ENCODE results near the gene SLC6A6. TPM values are rescaled to one million over a fixed set of nuclear protein-coding genes. Genes with fewer than 3 reads are reported as not detected.

The SLC6A6 gene
- polyA plus RNA-seq, 1 donor (not counting 4 experiments of a cell fraction or from before 2014, with no cell fraction given), result 8.3 TPM

GRCh38 chr3:14524311-14524711, 121.9 kb downstream of the SLC6A6 start:
- Histone ChIP-seq H3K4me3 (ENCODE audit: control insufficient read depth in 2 of 3, extremely low read depth in 1 of 3, insufficient read depth in 2 of 3, low read depth in 1 of 3, low read length in 3 of 3) (no peak overlapping the region), H3K27ac (ENCODE audit: control insufficient read depth, insufficient read depth, low read length) (no peak overlapping the region), H3K4me2 (ENCODE audit: control insufficient read depth, extremely low read depth, insufficient read depth, low read depth, low read length) (no peak overlapping the region), H3K36me3 (ENCODE audit: control insufficient read depth in 2 of 2, extremely low read depth in 1 of 2, insufficient read depth in 2 of 2, low read length in 2 of 2) (no peaks in the 10 kb centered on the region), H3K4me1 (ENCODE audit: control insufficient read depth, extremely low read depth, insufficient read depth, low read length) (peaks cover 10% of the 10 kb centered on the region), H3K9me1 (ENCODE audit: control insufficient read depth, extremely low read depth, insufficient read depth, low read length) (no peaks in the 10 kb centered on the region), H4K20me1 (ENCODE audit: control insufficient read depth, extremely low read depth, insufficient read depth, low read length) (peaks cover 4% of the 10 kb centered on the region), H3K9ac (ENCODE audit: control insufficient read depth, extremely low read depth, insufficient read depth, low read length) (no peak overlapping the region), H2AFZ (ENCODE audit: control insufficient read depth, low read length) (no peak overlapping the region), H3K27me3 (ENCODE audit: control insufficient read depth, extremely low read depth, insufficient read depth, low read length) (peaks cover 4% of the 10 kb centered on the region), H3K79me2 (ENCODE audit: control insufficient read depth, insufficient read depth, low read length) (no peaks in the 10 kb centered on the region), H3K9me3 (ENCODE audit: control insufficient read depth, low read depth, low read length) (no peaks in the 10 kb centered on the region)
- TF ChIP-seq CTCF (optimal IDR thresholded peaks at IDR 0.05 in 1 of 3, IDR thresholded peaks at IDR 0.05 in 1 of 3, conservative IDR thresholded peaks at IDR 0.05 in 1 of 3; ENCODE audit: extremely low read depth in 1 of 3, insufficient read depth in 2 of 3, low read length in 3 of 3) (no peak), EZH2 (IDR thresholded peaks at IDR 0.05; ENCODE audit: low read length) (no peak)
- dilution Hi-C loops (cut with MboI; ENCODE audit: extremely low pct_ligation_motif_present, low sequenced_read_pairs), result no loop called here
- DNase-seq (ENCODE audit: low read depth, low spot score), result no peak
- no peak for FAIRE-seq

- Histone ChIP-seq H3K4me1 (ENCODE audit: control insufficient read depth, extremely low read depth, insufficient read depth, low read length) (peaks cover 10% of the 10 kb centered on the region), H3K4me2 (ENCODE audit: control insufficient read depth, extremely low read depth, insufficient read depth, low read depth, low read length) (no peak overlapping the region), H3K4me3 (ENCODE audit: control insufficient read depth in 2 of 3, extremely low read depth in 1 of 3, insufficient read depth in 2 of 3, low read depth in 1 of 3, low read length in 3 of 3) (no peak overlapping the region), H3K9ac (ENCODE audit: control insufficient read depth, extremely low read depth, insufficient read depth, low read length) (no peak overlapping the region), H2AFZ (ENCODE audit: control insufficient read depth, low read length) (no peak overlapping the region), H3K27ac (ENCODE audit: control insufficient read depth, insufficient read depth, low read length) (no peak overlapping the region), H4K20me1 (ENCODE audit: control insufficient read depth, extremely low read depth, insufficient read depth, low read length) (peaks cover 4% of the 10 kb centered on the region), H3K9me3 (ENCODE audit: control insufficient read depth, low read depth, low read length) (no peaks in the 10 kb centered on the region), H3K27me3 (ENCODE audit: control insufficient read depth, extremely low read depth, insufficient read depth, low read length) (peaks cover 4% of the 10 kb centered on the region), H3K79me2 (ENCODE audit: control insufficient read depth, insufficient read depth, low read length) (no peaks in the 10 kb centered on the region), H3K36me3 (ENCODE audit: control insufficient read depth in 2 of 2, extremely low read depth in 1 of 2, insufficient read depth in 2 of 2, low read length in 2 of 2) (no peaks in the 10 kb centered on the region), H3K9me1 (ENCODE audit: control insufficient read depth, extremely low read depth, insufficient read depth, low read length) (no peaks in the 10 kb centered on the region)
- TF ChIP-seq CTCF (optimal IDR thresholded peaks at IDR 0.05 in 1 of 3, IDR thresholded peaks at IDR 0.05 in 1 of 3, conservative IDR thresholded peaks at IDR 0.05 in 1 of 3; ENCODE audit: extremely low read depth in 1 of 3, insufficient read depth in 2 of 3, low read length in 3 of 3), result no peak
- TF ChIP-seq EZH2 (IDR thresholded peaks at IDR 0.05; ENCODE audit: low read length), result no peak
- dilution Hi-C loops (cut with MboI; ENCODE audit: extremely low pct_ligation_motif_present, low sequenced_read_pairs), result no loop called here
- DNase-seq (ENCODE audit: low read depth, low spot score), result no peak
- no peak for FAIRE-seq
These were observed 122.7 kb downstream of the SLC6A6 start for GRCh38 chr3:14524920-14525660.
